HG02981 (cell line): ENCODE data around the gene PERP.
"Not testable (repeated sequence)": the region's sequence is repeated elsewhere in the genome, so short reads cannot be mapped to it uniquely, and the experiment has no call there.

Experiments
- ATAC-seq: cut with Tn5 transposase; IDR thresholded peaks from one replicate; pipeline ENCODE4 v1.9.1; 2021; ENCODE audit warnings: mild to moderate bottlenecking, moderate library complexity; ENCODE audit not compliant: unreplicated experiment

The PERP gene

GRCh38 chr6:138105880-138106664, 1.1 kb downstream of the PERP start:
- ATAC-seq, result no peak

DNA sequence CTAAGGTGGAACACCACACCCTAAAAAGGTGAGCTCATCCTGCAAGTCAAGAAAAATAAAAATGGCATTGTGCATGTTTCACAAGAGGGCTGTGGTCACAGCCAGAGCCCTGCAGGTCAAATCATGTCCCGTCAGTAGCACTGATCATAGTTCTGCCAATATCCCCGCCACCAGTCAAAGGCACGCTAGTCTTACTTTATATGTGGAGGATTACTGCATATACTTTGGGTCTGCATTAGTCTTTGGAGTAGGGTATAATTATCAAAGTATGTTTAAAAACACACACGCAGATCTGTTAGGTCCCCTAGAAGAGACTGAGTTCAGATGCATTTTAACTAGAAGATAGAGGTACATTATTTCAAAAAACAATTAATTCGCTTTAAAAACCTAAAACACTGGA, 1.8 kb downstream of the PERP start:
- no peak for ATAC-seq

DNA sequence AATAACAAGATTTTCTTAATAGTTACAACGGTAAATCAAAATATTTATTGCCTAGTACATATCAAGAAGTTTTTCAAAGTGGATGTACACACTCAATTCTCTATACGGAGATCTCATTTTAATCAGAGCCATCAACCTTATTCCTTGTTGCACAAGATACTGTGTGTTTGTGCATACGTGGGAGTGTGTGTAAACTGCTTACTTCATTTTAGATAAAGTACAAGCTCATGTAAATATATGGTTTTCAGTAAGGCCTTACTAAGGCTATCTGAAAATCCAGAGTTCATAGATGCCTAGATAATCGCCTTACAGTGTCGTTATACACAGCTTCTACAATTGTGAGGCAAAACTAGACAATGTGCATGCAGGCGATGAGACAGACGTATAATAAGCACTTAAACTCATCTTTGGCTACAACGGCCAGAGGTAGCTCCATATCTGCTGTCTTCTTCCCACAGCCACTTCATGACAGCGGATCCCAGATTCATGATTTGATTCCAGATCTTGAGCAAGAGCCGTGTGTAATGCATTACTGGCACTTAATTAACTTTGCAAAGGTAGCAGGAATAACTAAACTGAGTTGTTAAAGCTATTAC, 2.5 kb downstream of the PERP start:
- ATAC-seq, result no peak

GRCh38 chr6:138103871-138104270, 3.3 kb downstream of the PERP start:
- no peak for ATAC-seq

GRCh38 chr6:138101946-138102731, 5.1 kb downstream of the PERP start:
- no peak for ATAC-seq

GRCh38 chr6:138099832-138100231, 7.4 kb downstream of the PERP start:
- no peak for ATAC-seq

DNA sequence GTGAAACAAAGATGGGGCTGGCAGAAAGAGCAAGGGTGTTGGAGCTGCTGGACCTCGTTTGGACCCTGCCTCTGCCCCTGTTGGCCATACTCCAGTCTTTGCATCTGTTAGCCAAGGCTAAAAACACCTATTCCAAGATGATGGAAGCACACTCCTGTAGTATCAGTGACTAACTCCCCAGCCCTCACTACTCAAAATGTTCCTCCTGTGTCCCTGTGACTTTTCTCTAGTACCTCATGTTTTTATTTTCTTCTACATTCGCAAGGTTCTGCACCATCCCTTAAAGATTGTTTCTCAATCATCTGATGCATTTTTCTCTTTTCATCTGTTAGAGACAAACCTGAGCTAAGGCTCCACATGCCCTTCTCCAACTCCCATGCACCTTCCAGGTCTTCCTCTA, 8.9 kb downstream of the PERP start:
- no peak for ATAC-seq

DNA sequence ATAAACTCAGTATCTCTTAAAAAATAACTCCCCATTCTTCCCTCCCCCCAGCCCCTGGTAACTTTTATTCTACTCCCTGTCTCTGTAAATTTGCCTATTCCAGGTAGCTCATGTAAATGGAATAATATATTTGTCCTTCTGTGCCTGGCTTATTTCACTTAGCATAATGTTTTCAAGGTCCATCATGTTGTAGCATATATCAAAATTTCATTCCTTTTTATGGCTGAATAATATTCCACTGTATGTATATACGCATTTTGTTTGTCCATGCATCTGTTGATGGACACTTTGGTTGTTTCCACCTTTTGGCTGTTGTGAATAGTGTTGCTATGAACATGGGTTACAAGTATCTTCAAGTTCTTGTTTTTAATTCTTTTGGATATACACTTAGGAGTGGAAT, 13.0 kb downstream of the PERP start:
- no peak for ATAC-seq

- no peak for ATAC-seq
These were observed 13.6 kb downstream of the PERP start for GRCh38 chr6:138093632-138094031.

DNA sequence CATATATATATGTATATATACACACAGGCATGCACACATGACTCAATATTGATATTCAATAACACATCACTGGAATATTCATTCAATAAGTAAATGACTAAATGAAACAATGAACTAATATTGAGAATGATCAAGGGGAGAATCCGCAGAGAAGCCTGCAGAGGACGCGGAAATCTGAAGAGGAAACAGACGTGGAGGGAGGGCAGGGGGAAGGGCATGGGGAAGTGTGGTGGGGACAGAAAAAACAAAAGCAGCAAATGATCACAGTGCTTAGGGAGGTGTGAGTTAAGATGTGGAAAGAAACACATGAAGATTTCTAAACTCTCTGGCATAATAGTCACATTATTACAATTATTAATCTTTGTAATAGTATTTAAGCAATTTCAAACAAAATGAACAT, 14.5 kb downstream of the PERP start:
- no peak for ATAC-seq

DNA sequence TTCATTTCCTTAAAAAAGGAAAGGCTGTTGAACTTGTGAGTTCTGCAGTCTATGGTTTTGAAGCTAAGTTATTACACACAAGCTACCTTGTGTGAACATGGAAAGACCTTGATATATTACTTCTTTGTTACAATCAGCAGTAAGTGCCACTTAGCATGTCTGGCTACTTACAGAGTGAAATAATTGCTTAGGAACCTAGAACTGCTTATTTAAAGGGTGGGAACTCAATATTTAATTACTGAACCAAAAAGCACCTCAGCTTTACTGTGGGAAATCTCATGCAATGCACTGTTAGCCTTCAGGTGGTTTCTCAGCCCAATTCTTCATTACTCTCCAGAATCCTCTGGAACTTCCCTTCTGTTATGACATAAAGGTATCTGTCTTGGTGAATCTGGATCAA, 17.9 kb downstream of the PERP start:
- ATAC-seq, result no peak

GRCh38 chr6:138088326-138088762, 18.9 kb downstream of the PERP start:
- ATAC-seq, result no peak

DNA sequence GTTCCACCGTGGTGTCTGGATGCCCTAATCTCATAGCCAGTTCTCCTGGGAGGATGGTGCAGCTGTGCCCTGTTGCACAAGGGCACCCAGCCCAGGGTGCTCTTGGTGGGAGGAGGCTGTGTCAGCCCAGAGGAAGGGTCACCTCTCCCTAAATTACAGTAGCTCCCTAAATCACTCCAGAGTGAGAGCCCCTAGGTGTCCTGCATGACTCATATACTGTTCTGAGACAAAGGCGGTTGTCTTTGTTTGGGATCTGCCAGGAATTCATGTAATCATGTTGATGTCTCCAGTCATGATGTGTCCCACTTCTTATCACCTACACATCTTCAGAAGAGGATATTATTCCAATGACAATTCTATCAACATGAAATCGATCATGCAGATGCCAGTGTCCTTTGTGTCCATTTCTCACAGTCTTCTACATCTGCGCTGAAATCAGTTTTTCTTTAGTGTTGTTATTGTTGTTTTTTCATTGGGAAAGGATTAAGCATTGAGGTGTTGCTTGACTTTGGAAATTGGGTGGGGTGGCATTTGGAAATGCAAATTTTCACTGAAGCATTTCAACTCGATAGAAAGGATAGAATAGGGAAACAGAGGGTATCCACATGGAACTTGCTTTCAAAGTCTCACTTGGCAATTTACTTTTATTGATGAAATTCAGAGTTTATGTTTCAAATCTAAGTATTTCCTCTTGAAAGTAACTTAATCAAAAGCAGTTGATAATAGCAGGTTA, 19.5 kb downstream of the PERP start:
- no peak for ATAC-seq

DNA sequence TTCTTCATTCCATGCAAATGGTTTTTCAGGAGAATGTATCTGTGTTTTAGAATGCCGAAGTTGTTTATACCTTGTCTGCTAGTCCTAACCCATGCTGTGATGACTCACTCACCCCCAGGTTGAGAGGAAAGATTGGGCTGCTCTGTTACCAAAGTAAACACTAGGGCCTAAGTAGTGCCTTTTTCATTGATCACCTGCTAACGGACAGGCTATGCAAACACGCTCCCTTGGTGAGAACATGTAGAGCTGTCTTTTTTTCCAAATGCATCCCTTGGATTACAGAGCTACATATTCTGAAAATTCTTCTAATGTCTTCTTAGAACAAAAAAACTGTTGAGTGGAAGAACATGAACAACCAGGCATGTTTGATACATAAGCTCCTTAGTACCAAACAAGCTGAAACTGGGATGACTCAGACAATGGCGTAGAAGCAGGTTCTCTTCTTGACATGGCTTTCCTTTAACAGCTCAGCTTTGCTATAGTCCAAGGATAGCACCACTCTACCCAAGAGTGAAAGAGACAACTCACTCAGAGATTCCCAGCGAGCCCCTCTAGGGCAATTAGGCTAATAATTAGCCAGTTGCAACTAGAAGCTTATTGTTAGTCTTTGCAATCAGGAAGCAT, 20.5 kb downstream of the PERP start:
- ATAC-seq, result no peak

GRCh38 chr6:138085839-138086222, 21.4 kb downstream of the PERP start:
- no peak for ATAC-seq

- no peak for ATAC-seq
These were observed 22.0 kb downstream of the PERP start for GRCh38 chr6:138084904-138085838.

- no peak for ATAC-seq
These were observed 25.0 kb downstream of the PERP start for GRCh38 chr6:138082232-138082631.

DNA sequence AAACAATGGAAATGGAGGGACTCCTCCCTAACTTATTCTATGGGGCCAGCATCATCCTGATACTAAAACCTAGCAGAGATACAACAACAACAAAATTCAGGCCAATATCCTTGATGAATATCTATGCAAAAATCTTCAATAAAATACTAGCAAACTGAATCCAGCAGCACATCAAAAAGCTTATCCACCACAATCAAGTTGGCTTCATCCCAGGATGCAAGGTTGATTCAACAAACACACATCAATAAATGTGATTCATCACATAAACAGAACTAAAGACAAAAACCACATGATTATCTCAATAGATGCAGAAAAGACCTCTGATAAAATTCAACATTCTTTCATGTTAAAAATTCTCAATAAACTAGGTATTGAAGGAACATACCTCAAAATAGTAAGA, 27.7 kb downstream of the PERP start:
- ATAC-seq, result not testable (repeated sequence)

- ATAC-seq, result no peak
These were observed 28.7 kb downstream of the PERP start for GRCh38 chr6:138078491-138078890.

GRCh38 chr6:138073264-138073663, 34.0 kb downstream of the PERP start:
- ATAC-seq, result no peak
